GM18519 (cell line): ENCODE data around the gene MANBA.

Experiments used
- ATAC-seq: cut with Tn5 transposase; IDR thresholded peaks from one replicate; pipeline ENCODE4 v1.9.1; 2021; ENCODE audit warnings: mild to moderate bottlenecking, moderate library complexity; ENCODE audit not compliant: unreplicated experiment, low FRiP score

Gene MANBA

DNA sequence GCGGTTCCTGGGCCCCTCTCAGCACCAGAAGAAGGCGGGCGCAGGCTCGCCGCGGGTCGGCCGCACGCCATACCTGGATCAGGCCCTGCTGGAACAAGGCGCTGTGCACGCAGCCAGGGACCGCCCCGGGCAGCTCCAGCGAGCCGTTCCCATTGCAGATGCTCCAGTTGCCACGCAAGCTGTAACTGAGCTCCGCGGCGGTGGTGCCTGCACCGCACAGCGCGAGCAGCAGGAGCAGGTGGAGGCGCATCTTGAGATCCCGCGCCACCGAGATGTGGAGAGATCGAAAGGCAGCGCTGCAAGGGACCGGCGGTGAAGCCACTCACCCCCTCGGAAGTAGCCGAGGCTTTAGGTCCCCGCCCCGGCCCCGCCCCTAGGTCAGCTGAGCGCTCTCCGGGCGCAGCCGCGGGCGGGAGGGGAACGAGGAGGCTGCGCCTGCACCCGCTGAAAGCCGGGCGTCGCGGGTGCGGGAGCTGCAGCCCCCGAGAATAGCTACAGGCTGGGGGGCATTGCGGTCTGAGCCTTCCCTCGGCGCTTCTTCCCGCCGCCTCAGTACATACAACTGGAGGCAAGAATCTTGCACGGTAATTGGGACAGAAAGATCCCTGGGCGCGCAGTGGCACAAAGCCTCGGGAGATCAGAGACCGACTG, at the start of gene MANBA:
TSS of gene MANBA (minus strand) at position 324 of the 651 bp plus-strand sequence. CDS start at position 250, 74 bp downstream.
- ATAC-seq: peak; percentile 82

DNA sequence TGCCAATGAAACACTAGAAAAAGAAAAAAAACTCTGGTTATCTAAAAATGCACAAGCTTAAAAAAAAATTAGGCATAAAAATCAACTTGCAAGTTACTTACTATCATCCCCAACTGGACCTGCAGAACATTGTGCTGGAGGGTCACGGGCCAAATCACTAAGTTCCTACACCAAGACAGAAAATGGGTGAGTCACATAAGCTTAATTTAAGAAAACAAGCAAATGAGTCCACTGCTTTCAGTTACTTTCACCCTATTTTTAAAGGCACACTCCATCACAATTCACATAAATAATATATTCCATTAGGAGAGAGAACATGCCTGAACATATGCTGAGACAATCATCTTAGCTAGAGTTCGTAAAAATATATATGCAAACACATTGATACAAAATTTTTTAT, 48.9 kb upstream of the MANBA start:
- ATAC-seq: no peak

DNA sequence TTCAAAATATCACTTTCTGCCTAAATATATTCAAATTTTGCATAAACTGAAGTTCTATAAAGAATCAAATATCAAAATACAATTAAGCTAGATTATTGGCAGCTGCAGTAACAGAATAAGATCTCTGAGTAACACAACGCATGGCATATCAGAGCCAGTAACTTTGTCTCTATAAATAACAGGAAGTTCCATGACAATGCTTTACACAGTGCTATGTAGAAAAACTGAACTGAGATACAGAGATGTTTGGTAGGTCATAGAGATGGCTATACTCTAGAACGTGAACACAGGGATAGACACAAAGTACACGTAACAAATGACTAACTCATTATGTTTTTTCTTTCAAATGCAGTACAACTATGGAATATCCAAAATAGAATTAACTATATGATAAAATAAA, 48.4 kb upstream of the MANBA start:
- peak; percentile 48 for ATAC-seq

DNA sequence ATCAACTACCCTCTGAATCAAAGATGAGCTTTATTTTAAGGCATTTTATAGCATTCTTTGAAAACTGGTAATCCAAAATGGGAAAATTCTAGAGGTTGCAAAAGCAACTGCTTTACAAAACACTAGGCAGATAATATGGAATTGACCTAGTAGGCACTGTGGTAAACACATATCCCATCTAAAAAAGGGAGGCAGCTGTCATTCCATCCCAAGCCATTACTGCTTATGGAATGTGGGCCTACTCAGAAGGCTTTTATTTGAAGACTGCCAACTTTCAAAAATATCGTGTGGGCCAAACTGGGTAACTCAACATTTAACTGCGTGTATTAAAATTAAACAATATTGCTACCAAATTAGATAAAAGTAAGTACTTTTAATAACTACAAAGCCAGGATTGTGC, 47.2 kb upstream of the MANBA start:
- no peak for ATAC-seq

DNA sequence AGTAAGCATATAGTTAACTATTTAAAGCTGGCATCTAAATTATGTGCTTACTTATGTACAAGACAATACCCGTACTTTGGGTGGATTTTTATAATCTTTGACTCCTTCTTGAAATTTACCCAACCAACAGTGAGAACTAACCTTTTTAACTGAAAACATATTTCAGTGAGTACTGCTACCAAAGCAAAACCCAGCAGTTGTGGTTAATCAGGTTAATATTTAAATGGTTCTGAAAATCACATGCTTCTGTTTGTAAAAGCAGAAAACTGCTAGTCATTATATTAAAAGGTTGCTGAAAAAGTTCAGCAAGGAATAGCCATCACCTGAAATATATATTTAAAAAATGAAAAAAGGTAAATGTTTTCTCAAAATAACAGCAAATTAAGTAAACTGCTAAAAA, 46.6 kb upstream of the MANBA start:
- ATAC-seq: no peak

DNA sequence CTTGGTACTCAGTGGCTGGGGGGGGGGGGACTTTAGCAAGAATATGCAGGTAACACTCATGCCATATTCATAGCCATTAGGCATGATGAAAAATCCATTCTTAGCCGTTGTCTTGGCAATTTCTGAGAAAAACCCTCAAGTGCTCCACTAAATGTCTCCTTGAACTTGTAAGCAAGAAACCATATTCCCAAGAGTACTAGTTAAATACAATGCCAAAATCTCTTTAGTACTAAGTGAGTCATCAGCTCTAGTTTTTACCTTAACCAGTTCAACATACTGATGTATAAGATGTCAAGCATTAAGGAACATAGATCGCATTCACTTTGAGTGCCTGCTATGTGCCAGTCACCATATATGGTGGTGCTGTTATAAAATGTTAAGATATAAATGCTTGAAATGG, 39.0 kb upstream of the MANBA start:
- no peak for ATAC-seq

DNA sequence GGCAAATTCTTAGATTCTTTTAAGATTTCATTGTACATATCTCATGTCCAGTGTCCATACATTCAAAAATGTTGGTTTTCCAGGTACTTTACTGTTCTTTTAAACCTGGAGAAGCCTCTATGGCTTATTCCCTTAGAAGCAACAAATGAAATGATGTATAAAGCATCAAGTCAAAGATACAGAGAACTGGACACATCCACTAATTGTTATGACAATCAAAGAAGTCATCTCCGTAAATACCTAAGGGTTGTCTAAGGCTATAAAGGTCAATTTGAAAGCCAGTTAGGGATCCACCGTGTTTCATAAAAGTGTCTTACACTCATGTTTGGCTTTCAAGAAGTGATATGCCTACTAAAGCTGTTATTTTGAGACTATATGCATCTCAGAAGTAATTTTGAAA, 34.2 kb upstream of the MANBA start:
- no peak for ATAC-seq

DNA sequence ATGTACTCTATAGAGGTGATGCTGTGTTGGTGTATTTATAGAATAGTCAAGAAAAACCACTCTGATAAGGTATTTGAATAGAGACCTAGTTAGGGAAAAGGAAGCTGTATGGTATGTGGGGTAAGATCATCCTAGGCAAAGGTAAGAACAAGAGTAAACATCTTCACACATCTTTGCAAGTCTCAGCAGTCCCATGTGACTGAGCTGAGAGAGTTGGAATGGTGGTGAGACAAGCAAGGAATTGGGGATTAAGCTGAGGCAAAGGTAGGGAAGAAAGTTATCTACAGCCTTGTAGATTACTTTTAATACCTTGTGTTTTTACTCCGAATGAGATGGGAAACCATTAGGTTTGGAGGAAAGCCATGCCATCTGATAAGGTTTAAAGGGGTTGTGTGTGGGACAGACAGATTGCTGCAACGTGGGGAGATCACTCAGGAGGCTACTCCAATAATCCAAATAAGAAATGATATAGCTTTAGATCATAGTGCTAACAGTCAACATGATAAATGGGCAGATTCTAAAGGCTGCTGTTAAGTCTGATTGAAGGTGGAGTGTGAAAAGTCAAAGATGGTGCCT, 31.7 kb upstream of the MANBA start:
- ATAC-seq: no peak

DNA sequence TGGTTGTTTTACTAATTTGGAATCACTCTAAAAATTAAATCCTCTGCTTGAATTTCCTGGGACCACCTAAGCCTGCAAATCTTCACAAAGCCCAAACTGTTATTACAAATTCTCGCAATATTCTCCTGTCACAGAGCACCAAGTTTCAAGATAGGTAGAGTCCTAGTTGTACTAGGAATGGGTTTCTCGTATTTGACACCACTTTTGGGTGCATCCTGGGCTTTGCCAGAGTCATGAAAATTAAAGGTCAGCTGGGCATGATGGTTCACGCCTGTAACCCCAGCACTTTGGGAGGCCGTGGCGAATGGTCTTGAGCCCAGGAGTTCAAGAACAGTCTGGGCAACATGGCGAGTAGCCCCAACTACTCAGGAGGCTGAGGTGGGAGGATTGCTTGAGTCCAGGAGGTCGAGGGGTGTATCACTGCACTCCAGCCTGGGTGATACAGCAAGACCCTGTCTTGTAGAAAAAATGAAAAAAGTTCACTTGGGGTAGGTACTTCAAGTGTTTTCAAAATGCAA, 30.6 kb upstream of the MANBA start:
- ATAC-seq: no peak

DNA sequence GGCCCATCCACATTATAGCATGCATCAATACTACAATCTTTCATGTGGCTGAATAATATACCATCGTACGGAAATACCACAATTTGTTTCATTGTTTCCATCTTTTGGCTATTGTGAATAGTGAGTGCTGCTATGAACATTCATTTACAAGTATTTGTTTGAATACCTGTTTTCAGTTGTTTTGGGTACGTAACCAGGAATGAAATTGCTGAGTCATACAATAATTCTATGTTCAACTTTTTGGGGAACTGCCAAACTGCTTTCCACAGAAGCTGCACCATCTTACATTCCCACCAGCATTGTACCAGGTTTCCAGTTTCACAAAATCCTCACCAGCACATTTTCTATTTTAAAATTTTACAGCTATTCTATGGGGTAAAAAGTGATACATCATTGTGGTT, 28.5 kb upstream of the MANBA start:
- ATAC-seq: no peak

DNA sequence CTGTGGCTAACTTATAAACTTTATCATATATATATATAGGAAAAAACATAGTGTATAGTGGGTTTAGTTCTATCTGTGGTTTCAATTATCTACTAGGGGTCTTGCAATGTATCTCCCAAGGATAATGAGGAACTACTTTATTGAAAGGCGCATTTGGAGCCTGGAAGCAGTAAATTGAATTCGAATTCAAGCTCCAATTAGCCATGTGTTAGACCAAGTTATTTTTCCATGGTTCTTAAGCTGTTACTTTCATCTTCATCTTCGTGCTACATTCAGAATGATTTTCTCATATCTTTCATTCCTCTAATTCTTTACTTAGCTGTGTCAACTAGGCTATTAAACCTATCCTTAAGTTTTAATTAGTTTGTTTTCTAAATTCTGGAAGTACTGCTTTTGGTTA, 27.2 kb upstream of the MANBA start:
- no peak for ATAC-seq

DNA sequence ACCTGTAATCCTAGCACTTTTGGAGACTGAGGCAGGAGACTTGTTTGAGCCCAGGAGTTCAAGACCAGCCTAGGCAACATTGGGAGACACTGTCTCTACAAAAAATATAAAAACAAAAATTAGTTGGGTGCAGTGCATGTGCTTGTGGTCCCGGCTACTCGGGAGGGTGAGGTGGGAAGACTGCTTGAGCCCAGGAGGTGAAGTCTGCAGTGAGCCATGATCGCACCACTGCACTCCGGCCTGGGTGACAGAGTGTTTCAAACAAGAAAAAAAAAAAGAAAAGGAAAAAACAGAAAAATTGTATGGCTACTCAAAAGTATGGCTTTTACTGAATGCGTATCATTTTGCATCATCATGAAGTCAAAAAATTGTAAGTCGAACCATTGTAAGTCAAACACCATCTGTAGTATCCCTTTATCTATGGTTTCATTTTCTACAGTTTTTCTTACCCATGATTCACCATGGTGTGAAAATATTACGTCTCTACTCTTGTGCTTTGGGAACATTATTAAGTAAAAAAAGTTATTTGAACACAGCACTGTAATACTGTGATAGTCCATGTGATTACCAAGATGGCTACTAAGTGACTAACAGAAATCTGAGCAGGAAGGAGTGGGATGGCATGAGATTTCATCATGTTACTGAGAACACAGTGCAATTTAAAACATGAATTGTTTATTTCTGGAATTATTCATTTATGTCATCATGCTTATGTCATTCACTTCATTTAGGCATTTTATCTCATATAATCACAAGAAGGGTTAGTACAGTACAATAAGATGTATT, 26.5 kb upstream of the MANBA start:
- ATAC-seq: no peak

DNA sequence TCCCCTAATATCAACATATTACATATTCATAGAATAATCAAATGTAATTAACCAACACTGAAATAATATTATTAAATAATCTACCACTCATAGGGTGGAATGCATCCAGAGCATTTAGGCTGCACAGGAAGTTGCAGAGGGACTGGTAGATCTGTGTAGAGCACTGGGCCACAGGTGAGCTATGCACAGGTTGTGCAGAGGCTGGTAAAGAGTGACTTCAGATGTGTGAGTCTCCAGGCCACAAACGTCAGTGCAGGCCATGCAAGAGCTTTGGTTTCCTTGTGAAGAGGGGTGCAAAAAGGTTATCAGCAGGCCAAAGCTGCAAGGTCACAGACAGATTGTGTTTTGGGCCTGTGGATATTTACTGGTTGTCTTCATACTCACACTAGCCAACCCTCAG, 25.5 kb upstream of the MANBA start:
- ATAC-seq: no peak

DNA sequence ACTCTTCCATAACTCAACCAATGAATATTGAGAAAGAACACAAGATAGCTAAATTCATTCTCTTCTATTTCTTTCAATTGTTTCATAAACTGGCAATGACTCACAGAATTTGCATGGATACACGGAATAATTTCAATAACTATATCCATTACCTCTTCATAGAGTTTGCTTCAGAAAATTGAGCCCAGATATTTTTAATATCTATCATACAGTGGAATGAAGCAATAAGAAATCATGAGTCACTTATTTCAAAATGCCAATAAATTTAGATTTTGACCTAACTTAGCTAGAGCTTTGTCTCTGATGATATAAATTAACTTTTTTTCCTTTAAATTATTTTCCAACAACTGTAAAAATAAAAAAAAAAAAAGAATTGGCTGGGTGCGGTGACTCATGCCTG, 22.2 kb upstream of the MANBA start:
- no peak for ATAC-seq

DNA sequence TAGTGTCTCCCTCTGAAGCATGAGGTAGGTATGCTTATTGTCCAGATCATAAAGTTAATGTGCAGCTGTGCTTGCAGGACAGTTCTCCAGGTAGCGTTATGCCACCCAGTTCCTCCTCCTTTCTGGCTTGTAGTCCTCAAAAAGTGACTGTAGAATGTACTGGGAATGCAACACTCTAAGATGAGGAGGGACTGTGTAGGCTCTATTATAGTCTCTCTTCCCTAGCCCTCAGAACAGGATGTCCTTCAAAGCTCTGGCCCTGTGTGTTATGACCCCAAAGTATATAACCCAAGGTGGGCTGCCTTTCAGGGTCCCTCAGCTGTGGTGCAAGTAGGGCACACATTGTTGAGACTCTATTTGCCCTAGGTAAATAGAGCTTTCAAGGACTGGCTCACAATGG, 20.8 kb upstream of the MANBA start:
- no peak for ATAC-seq

DNA sequence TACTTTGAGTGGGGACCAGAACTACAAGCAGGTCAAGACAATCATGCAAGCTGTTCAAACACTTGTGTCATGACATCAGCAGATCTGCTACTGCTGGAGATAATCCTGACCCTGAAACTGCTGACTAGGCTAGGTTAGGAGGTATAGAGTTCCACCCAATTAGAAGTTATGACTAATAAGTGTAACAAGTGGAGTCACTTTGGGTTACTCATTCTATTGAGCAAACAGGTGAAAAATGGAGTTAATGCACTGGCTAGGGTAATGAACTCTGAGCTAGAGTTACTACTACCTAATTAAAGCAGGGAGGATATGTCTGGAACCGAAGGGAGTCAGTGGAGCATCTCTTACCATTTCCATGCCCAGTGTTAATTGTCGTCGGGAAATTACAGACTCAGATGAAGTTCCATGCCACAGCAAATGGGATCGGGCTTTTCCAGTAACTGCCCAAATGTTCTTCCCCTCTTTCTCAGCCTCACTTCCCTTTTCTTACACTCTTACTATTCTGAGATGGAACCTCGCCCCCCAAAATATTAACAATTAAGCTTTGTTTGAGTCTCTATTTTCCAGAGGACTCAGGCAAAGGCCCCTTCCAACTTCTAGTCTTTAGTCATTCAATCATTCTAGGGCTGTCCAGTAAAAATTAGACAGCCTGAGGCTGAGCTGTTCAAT, 19.8 kb upstream of the MANBA start:
- ATAC-seq: peak; percentile 73

DNA sequence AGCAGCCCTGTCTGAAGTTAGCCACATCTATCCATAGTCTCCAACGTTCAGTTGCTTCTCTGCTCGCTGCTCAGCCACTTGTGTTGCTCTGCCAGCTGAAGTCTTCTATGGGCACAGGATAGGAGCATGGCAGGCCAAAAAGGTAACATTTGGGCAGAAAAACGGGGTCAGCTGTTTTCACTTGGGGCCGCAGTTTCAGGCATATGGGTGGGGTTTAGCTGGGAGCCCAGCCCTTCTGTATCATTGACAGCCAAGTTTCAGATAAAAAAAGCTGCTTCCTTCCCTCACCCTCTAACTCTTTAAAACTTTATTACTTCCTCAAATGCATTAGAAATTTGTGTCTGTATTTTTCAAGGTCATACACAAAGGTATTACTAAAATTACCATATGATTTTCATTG, 18.4 kb upstream of the MANBA start:
- ATAC-seq: no peak

DNA sequence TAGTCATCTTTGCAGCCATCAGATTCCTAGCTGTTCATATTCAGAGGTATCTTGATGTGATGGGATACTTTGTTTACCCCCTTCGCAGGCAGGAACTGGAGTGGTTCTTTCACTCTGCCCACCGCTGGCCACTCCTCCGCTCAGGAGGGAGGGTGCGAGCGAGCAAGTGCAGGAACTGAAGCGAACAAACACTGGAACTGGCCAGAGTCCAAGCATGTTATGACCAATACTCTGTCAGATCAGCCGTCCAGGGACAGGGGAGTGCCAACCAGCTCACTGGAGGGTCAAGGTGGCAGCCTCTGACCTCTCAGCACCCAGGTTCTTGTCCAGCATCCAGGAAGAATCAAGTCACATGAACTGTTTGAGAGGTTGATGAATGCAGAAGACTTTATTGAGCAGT, 18.0 kb upstream of the MANBA start:
- no peak for ATAC-seq

DNA sequence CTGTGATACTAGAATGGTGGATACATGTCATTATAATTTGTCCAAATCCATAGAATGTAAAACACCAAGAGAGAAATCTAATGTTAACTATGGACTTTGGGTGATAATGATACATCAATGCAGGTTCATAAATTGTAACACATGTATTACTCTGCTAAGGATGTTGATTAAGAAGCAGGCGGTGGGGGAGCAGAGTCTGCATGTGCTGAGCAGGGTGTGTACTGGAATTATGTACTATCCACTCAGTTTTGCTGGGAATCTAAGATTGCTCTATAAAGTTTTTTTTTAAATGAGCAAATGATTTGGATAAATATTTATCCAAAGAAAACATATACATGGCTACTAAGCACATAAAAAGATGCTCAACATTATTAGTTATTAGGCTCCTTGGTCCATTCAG, 15.0 kb upstream of the MANBA start:
- no peak for ATAC-seq

DNA sequence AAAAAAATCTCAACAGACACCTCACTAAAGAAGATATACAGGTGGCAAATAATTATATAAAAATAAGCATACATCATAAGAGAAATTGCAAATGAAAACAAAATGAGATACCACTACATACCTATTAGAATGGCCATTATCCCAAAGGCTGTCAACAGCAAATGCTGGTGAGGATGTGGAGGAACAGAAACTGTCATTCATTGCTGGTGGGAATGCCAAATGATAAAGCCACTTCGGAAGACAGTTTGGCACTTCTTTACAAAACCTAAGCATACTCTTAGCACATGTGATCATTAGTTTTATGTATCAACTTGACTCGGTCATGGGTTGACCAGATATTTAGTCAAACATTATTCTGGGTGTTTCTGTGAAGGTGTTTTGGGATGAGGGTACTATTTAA, 13.5 kb upstream of the MANBA start:
- ATAC-seq: no peak

DNA sequence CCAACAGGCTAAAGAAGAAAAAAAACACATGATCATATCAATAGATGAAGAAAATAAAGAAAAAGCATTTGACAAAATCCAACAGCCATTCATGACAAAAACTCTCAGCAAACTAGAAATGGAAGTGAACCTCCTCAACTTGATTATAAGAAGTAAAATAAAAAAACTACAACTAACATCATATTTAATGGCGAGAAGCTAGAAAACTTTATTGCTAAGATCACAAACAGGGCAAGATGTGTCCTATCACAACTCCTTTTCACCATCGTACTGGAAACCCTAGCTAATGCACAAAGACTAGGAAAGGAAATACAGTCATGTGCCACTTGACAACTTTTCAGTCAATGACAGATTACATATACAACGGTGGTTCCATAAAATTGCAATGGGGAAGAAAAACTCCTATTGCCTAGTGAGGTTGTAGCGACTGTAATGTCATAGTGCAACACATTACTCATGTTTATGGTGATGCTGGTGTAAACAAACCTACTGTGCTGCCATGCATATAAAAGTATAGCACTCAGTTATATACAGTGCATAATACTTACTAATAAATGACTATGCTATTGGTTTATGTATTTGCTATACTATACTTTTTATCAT, 12.1 kb upstream of the MANBA start:
- ATAC-seq: no peak
